SHP77 (cell line): ENCODE data around the gene TIMM23.
"Not testable (repeated sequence)": the region's sequence is repeated elsewhere in the genome, so short reads cannot be mapped to it uniquely, and the experiment has no call there.

Source experiments
- DNase-seq, 2 experiments: peaks; one replicate each; lab custom pipeline; 2025; lab: John Stamatoyannopoulos, UW

TIMM23 gene, protein sequence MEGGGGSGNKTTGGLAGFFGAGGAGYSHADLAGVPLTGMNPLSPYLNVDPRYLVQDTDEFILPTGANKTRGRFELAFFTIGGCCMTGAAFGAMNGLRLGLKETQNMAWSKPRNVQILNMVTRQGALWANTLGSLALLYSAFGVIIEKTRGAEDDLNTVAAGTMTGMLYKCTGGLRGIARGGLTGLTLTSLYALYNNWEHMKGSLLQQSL

GRCh38 chr10:45972106-45972812 is at the start of gene TIMM23:
TIMM23 (plus strand) TSS chr10:45972489; CDS start chr10:45972625, 136 bp downstream.
- DNase-seq = peak; percentile 50 to 61

DNA sequence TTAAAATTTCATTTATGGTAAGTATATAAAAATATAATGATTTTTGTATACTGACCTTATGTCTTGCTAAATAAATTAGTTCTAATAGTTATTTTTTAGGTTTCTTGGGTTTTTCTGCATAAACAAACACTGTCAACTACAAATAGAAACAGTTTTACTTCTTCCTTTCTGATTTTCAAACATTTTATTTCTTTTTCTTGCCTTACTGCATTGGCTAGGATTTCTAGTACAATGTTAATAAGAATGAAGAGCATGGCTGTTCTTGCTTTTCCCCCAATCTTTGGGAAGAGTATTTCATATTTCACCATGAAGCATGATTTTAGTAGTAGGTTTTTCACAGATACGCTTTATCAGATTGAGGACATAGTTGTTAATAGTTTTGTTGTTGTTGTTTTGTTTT is 45.5 kb upstream of the TIMM23 start:
- DNase-seq = not testable (repeated sequence)

GRCh38 chr10:45931305-45931704 is 41.0 kb upstream of the TIMM23 start:
- DNase-seq = not testable (repeated sequence)

GRCh38 chr10:45934788-45935187 is 37.5 kb upstream of the TIMM23 start:
- DNase-seq = not testable (repeated sequence)

DNA sequence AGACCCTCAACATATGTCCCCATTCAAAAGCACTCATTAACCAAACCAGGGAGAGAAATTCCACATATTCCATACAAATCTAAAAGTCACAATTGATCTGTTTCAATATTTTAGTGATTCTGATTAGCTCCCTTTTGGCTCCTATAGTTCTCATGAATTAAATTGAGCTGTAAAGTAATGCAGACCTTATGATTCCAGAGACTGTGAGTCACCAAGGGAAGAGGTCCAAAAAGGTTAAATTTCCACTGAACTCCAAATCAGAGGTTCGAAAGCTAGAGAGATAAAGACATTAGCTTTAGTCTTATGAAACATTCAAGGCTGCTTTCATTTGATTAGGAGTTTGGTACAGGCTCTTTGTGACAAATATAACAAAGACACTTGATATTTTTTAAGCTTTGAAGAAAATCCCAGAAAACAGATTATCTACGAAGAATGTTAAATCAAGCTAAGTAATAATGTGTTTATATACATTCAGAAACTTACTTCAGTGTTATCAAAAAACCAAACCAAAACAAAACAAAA is 33.1 kb upstream of the TIMM23 start:
- not testable (repeated sequence) for DNase-seq

DNA sequence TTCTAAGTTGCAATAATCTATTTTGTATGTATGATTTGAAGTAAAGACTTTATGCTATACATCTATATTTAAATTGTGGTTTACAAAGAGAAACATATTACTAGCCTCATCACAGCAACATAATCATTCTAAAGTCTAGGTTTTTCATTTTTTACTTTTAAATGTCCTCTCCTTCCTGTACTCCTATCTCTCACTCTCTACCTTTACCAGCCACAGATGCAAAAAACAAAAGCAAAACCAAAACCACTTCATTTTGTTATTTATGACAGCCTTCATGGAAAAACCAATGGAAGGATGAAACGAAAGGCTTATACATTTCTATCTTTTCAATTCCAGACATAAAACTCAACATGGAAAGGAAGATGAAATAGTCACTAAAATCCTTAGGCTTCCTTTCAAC is 31.1 kb upstream of the TIMM23 start:
- DNase-seq = not testable (repeated sequence)

GRCh38 chr10:45945476-45945875 is 26.8 kb upstream of the TIMM23 start:
- DNase-seq = not testable (repeated sequence)

DNA sequence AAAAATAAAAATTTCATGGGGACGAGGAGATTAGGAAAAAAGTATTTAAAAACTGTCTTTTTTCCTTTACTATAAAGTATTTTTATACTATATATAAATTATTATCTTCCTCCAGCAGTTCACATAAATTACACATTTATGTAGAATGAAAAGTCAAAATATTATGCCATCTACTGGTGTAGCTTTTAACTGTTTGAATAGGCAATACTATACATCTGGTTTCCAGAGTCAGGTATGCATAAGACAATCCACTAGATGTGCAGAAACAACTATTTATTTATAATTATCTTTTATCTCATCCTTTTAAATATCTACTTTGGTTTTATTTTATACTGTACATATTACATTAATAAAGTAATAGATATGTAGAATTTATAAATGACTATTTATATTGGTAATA is 24.9 kb upstream of the TIMM23 start:
- DNase-seq = not testable (repeated sequence)

DNA sequence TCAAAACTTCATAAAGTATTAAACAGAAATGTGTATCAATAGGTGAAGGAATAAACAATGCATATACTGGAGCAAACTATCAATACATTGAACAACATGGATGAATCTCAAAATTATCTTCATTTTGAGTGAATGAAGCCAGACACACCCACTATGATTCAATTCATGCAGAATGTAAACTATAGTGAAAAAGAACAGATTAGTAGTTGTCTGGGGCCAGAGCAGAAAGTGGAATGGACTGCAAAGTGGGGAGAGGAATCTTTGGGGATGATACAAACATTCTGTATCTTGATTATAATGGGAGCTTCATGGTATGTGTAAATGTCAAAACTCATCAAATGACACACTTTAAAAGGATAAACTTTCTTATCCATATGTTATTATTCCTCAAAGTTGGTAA is 23.5 kb upstream of the TIMM23 start:
- DNase-seq = not testable (repeated sequence)

DNA sequence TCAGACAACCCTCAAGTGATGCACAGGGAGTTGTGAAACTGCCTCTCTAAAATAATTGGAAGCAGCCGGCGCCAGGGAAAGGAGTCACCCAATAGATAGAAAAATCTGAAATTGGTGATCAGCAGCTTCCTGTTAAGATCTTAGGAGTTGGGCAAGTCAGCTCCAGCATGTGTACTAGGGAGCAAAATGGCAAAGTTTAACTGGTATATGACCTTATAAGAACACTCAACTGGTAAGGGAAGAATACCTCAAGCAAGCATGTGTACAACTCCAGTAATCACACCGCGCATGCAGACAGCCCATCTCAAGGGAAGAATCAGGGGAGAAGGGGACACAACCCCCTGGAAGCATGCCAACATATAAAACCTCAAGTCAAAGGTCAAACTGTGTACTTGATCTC is 17.9 kb upstream of the TIMM23 start:
- not testable (repeated sequence) for DNase-seq

GRCh38 chr10:45956634-45957033 is 15.7 kb upstream of the TIMM23 start:
- not testable (repeated sequence) for DNase-seq

- DNase-seq = not testable (repeated sequence)
Measured at GRCh38 chr10:45957928-45958327, 14.4 kb upstream of the TIMM23 start.

GRCh38 chr10:45962686-45963452 is 9.4 kb upstream of the TIMM23 start:
- DNase-seq = not testable (repeated sequence)

- not testable (repeated sequence) for DNase-seq
Measured at GRCh38 chr10:45971019-45971418, 1.3 kb upstream of the TIMM23 start.

- not testable (repeated sequence) for DNase-seq
Measured at GRCh38 chr10:45971742-45972105, 565 bp upstream of the TIMM23 start.

- DNase-seq = not testable (repeated sequence)
Measured at GRCh38 chr10:45972813-45973169, 502 bp downstream of the TIMM23 start.

GRCh38 chr10:45974041-45974440 is 1.8 kb downstream of the TIMM23 start:
- not testable (repeated sequence) for DNase-seq

GRCh38 chr10:45978554-45978953 is 6.3 kb downstream of the TIMM23 start:
- not testable (repeated sequence) for DNase-seq

DNA sequence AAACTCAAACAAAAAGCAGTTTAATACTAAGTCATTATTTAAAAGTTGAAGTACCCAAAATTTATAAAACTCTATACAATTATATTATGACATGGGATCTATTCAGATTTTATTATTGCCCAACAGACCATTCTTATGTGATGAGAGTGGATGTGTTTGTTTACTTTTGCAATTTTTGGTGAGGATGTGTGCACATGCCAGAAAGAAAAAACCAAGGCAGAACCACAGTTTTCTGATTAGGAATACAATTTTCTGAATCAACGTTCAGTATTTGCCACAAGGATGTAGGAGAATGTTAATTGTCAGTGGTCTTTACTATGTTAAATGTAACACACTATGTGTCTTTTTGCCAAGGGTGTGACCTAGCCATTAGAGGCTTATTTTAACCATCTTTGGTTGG is 9.1 kb downstream of the TIMM23 start:
- not testable (repeated sequence) for DNase-seq

DNA sequence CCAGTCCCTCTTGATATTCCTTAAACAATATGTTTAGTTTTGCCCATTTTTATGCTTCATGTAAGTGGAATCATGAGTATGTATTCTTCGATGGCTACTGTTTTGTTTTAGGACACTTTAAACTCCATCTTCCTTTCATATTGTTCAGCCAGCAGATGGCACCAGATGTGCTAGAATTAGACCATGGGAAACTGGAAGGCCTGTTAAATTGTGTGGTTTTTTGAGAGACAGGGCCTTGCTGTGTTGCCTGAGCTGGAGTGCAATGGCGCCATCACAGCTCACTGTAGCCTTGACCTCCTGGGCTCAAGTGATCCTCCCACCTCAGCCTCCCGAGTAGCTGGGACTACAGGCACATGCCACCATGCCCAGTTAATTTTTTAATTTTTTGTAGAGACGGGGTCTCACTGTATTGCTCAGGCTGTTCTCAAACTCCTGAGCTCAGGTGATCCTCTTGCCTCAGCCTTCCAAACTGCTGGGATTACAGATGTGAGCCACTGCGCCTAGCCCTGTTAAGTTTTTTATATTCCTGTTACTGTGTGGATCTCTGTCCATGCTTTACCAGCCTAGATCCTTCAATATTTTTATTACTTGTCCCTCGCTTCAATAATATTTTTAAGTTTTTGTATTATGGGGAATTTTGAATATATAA is 11.4 kb downstream of the TIMM23 start:
- not testable (repeated sequence) for DNase-seq

- not testable (repeated sequence) for DNase-seq
Measured at GRCh38 chr10:45984473-45984872, 12.2 kb downstream of the TIMM23 start.

GRCh38 chr10:45985590-45985989 is 13.3 kb downstream of the TIMM23 start:
- not testable (repeated sequence) for DNase-seq
